Fibroblast of villous mesenchyme (primary cell): ENCODE results near the gene MAP1LC3B2. TPM values are rescaled to one million over a fixed set of nuclear protein-coding genes. Genes with fewer than 3 reads are reported as not detected.

Source experiments
- DNase-seq: peaks from one replicate; pipeline ENCODE4 v3.0.0-alpha.2; 2010; ENCODE audit warnings: low read depth
- H3K4me3 ChIP-seq: 2 replicates; pipeline ENCODE4 v1.5.1; 2011; ENCODE audit warnings: low read depth, mild to moderate bottlenecking, low read length
- total RNA-seq: library from RNA; depleted of rRNA; stranded (reverse); fragments of >200 nt; gene quantifications from 2 replicates; pipeline ENCODE4 v1.2.3, GENCODE V29; 2012
- TF ChIP-seq, protein P1 (sequence below): IDR thresholded peaks from 2 replicates; pipeline ENCODE4 v1.5.1; 2012; ENCODE audit warnings: low read depth, mild to moderate bottlenecking, low read length; ENCODE audit not compliant: insufficient read depth

MAP1LC3B2 gene
- total RNA-seq, 1 donor: 0.43 TPM

DNA sequence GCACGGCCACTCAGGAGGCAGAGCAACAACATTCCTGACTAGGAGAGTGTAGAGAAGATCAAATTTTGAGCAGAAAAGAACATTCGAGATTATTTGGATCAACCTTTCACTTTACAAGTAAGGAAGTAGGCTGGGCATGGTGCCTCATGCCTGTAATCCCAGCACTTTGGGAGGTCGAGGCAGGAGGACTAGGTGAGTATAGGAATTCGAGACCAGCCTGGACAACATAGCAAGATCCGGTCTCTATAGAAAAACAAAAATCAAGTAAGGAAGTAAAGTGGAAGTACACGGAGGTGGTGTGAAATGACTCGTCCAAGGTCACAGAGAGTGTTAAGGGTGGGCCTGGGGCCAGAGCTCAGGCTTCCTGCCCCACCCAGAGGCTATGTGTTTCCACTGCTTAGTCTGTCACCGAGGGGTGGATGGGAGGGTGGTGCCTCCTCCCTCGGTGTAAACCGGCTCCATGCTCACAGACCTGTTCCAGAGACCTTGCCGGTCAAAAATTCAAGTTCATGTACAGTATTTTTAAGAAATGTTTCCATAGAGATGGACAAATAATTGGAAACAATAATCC is 51.9 kb downstream of the MAP1LC3B2 start:
- DNase-seq: no peak
- TF ChIP-seq, protein P1, sequence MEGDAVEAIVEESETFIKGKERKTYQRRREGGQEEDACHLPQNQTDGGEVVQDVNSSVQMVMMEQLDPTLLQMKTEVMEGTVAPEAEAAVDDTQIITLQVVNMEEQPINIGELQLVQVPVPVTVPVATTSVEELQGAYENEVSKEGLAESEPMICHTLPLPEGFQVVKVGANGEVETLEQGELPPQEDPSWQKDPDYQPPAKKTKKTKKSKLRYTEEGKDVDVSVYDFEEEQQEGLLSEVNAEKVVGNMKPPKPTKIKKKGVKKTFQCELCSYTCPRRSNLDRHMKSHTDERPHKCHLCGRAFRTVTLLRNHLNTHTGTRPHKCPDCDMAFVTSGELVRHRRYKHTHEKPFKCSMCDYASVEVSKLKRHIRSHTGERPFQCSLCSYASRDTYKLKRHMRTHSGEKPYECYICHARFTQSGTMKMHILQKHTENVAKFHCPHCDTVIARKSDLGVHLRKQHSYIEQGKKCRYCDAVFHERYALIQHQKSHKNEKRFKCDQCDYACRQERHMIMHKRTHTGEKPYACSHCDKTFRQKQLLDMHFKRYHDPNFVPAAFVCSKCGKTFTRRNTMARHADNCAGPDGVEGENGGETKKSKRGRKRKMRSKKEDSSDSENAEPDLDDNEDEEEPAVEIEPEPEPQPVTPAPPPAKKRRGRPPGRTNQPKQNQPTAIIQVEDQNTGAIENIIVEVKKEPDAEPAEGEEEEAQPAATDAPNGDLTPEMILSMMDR: no peak
- no peak overlapping the region for H3K4me3 ChIP-seq

DNA sequence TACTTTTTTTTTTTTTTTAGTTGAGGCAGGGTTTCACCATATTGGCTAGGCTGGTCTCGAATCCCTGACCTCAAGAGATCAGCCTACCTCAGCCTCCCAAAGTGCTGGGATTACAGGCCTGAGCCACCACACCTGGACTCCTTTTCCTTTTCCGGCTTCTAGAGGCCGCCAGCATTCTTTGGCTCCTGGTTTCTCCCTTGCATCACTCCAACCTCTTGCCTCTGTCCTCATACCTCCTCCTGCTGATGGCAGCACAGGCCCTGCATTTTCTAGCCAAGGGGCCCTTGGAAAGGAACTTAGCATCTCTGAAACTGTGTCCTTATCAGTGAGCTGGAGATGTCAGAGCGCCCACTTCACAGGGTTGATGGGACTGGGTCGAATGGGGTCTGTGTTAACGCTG is 53.3 kb downstream of the MAP1LC3B2 start:
- DNase-seq: no peak
- H3K4me3 ChIP-seq: no peak overlapping the region
- TF ChIP-seq, protein P1: no peak

DNA sequence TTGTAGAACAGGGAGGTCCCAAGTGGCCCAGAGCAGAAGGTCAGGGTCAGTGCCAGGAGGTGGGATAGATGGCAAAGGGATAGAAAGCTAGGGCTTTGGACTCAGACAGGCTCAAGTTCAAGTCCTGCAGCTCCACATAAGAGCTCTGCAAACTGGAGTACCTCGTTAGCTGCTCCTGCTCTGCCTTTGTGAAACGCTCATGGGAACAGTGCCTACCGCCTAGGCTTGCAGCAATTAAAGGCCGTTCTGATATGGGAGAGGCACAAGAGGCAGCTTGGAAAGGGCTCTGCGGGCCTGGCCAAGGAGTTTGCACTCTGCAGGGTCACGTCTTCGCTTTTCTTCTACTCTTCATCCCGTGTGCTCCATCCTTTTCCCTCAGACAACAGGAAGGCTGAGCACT is 54.1 kb downstream of the MAP1LC3B2 start:
- TF ChIP-seq, protein P1: no peak
- DNase-seq: no peak
- H3K4me3 ChIP-seq: no peak overlapping the region

DNA sequence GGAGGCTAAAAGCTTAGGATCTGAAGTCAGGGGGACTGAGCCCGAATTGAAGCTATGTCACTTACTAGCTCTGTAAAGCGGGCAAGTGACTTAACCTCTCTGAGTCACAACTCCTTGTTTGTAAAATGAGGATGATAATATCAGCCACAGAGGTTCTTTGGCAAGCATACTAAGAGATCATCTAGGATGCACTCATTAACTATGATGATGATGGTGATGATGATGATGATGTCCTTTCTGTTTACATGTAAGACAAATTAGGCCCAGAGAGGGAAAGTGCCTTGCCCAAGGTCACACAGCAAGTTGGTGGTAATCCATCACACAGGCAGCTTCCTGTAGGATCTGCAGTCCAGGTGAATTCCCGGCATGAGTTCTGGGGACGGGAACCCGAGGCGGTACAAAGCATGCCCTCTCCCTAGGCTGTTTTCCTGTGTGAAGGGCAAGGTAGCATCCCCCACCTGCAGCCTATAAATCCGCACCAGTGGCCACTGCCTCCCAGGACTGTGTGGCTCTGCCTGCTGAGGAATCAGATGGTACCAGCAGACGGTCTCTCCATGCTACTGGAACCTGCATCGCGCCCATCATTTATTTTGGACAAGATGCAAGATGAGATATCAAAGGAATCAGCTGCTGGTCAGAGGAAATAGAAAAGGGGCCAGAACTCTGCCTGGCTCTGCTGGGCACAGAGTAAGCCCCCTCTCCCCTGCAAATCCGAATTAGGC is 55.2 kb downstream of the MAP1LC3B2 start:
- TF ChIP-seq, protein P1: no peak
- DNase-seq: no peak
- no peak overlapping the region for H3K4me3 ChIP-seq

DNA sequence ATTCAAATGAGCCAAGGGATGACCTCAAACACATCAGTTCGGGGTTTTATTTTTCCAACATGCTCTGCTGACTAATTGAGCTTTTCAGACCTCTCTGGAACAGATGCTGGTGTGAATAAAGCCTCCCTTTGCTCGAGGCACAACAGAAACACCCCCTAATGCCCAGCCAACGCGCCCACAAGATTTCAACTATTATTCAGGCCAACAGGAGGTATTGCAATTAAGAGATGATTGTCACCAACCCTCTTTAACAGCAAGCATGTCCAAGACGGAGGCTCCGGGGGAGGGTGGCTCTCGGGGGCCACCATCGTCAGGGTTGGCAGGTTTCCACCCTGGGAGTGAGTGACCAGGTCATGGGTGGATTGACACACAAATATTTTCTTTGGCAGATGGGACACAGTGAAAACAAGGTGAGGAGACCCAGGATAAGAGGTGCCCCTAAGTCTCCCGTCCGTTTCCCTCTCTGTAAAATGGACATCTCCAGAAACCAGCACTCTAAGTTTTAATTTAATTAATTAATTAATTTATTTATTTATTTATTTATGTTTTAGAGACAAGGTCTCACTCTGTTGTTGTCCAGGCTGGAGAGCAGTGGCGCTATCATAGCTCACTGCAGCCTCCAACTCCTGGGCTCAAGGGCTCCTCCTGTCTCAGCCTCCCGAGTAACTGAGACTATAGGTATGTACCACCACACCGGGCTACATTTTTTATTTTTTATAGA is 56.1 kb downstream of the MAP1LC3B2 start:
- DNase-seq: no peak

DNA sequence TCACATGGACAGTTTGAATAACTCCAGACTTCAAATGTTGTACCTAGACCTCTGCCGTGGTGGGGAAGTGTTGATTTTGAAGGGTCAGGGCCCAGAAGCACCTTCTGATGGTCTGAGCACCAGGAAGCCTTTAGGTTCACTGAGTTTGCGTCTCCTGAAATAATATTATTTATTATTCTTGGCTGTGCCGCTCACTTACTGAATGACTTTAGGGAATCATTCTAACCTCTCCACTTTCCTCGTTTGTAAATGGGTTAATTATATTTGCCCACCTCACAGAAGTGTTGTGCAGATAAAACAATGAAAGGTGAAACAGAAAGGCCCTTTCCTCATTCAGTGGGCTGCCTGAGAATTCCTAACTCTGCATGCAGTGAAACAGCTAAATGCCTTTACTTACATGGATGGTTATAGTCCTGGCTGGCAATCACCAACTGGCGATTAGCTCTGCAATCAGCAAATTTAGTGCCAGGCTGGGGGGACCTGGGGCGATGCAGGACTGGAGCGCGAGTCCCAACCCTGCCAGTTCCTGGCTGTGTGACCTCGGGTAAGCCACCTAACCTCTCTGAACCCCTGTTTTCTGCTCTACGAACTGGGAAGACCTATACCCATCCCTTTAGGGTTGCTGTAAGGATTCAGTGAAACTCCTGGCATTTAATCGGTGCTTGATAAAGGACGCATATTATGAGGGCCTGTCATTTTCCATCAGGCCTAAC is 57.5 kb downstream of the MAP1LC3B2 start:
- H3K4me3 ChIP-seq: no peak overlapping the region
- DNase-seq: no peak
- TF ChIP-seq, protein P1: no peak

More for the DNA sequence above, 56.1 kb downstream of the MAP1LC3B2 start:
- TF ChIP-seq, protein P1: no peak
- H3K4me3 ChIP-seq: no peak overlapping the region
